G401 (cell line): ENCODE results near the gene C3orf85. TPM values are rescaled to one million over a fixed set of nuclear protein-coding genes. Genes with fewer than 3 reads are reported as not detected.

Experiments
- DNase-seq: peaks from one replicate; pipeline ENCODE4 v3.0.0-alpha.2; 2015; ENCODE audit warnings: low spot score
- in situ Hi-C: cut with HindIII; loops from 2 replicates; pipeline ENCODE4 v1.10.0; 2016; ENCODE audit warnings: low sequenced_read_pairs, mixed read lengths
- total RNA-seq: library from RNA; depleted of rRNA; stranded (reverse); fragments of >200 nt; shearing (Covaris generic); gene quantifications from 2 replicates; pipeline ENCODE4 v1.2.3, GENCODE V29; 2014

The C3orf85 gene
- total RNA-seq, 1 experiment from 2014 or later: not detected

DNA sequence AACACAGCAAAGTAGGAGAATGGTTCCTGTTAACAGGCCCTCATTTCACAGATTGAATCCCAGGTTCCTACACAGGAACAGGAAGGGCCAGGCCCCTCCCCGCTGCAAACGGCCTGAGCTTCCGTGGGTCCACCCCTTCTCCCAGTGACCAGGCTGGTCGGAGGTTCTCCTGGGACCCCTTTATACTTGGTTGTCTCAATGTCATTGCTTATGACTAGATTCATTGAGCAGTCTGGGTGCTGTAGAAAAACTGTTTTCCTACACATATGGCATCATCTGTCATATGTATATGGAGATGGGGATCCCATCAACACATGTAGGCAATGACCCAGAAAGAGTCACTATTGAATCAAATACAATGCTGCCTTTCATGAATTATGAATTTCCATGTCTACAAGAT, 3.8 kb downstream of the C3orf85 start:
- in situ Hi-C loops: no loop called here

DNA sequence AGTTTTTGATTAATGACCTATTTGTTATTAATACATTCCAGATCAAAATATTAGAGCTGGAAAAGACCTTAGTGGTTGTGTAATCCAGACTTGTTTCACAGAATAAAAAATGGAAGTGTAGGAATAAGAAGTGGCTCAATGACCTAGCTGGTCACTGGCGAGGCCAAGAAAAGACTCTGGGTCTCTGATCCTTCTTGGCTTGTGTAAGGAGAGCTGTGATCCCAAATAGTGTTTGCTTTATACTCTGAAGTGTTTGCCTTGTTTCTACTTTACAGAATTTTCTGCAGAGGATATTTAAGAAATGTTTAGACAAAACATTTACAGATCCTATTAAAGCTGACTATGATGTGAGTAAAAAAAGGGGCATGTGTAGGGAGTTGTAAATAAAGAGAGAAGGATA, 7.1 kb downstream of the C3orf85 start:
- in situ Hi-C loops: no loop called here
- no peak for DNase-seq

More for the DNA sequence above, 3.8 kb downstream of the C3orf85 start:
- DNase-seq: no peak

DNA sequence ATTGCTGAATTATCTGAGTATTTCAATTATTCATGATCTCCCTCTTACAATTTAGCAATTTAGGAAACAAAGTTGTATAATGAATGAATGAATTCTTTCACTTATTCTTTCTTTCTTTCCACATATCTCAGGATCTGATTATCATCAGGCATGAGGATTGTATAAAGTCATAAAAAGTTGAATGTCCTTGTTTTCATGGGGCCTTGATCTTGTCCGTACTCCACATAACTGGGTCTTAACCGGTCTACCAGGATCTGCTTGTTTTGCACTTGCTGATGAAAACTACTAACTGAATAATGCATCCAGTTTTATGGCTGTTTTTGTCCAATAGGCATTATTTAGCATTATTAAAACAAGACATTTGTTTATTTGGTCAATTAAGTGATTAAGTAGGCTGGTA, 12.6 kb downstream of the C3orf85 start:
- in situ Hi-C loops: no loop called here
- no peak for DNase-seq

DNA sequence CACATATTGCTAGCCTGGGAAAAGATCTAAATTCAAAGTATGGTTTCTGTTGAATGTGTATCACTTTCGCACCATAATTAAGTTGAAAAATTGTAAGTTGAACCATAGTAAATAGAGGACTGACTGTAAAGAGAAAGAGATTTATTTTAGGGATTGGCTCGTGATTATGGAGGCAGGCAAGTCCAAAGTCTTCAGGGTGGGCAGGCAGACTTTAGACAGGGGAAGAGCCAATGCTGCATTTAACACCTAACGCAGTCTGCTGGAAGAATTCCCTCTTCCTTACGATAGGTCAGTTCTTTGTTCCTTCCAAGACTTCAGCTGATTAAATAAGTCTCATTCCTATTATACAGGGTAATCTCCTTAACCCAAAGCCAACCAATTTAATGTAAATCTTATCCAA, 15.8 kb downstream of the C3orf85 start:
- in situ Hi-C loops: no loop called here
- no peak for DNase-seq

DNA sequence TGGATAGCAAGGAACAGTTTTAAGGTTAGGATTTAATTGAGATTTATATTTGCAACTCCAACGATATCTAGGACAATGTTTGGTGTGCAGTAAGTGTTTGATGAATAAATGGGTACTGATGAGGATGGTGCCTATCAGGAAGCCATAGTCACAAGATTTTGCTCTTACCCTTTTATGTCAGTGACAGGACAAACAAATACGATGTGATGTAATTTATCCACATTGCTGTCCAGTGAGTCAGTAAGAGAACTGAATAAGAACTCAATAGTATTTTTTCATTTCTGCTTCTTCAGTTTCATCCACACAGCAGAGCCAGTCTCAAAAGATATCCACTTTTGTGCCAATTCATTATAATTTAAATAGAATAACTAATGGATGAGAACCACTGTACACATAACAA, 18.5 kb downstream of the C3orf85 start:
- in situ Hi-C loops: no loop called here
- DNase-seq: no peak

DNA sequence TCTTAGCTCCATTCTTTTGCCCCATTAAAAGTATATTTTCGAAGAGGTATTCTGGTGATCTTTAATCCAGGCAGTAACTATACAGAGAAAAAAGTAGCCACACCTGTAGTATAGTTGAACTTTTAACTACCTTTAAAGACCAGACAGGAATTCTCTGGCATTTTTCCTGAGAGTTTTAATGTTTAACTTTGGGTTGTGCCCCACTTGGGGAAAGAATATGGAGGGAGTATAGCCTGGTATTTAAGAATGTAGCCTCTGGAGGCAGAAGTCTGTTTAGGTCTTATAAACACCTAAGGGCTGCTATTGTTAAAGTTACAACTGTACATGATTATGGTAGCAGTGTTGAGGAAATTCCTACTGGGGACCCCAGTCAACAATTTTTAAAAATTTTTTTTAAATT, 19.3 kb downstream of the C3orf85 start:
- in situ Hi-C loops: no loop called here
- DNase-seq: no peak

DNA sequence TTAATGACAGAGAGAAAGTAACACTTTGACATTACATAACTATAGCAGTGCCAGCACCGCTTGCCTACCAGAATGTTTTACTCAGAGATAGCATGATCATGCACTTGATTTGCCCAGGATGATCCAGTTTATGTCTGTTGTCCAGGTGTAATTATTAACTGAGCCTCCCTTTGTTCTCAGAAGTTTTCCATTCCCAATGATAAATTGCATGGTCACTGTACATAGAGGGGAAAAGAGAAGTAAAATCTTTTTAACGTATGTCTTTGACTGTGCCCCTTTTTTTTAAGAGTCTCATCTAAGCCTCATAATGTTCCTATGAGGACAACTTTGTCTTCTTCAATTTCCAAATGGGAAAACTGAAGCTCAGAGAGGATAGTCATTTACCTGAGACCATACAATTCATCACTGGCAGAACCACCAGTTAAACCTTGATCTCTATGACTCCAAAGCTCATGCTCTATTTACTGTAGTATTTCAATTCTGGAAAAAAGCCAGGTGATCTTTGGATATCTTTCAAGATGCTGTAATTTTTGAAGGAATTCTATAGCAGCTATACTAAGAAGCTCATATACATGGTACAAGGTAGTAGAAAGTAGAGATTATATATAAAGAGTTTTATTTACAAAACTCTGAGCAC, 25.1 kb downstream of the C3orf85 start:
- no peak for DNase-seq
- in situ Hi-C loops: no loop called here

DNA sequence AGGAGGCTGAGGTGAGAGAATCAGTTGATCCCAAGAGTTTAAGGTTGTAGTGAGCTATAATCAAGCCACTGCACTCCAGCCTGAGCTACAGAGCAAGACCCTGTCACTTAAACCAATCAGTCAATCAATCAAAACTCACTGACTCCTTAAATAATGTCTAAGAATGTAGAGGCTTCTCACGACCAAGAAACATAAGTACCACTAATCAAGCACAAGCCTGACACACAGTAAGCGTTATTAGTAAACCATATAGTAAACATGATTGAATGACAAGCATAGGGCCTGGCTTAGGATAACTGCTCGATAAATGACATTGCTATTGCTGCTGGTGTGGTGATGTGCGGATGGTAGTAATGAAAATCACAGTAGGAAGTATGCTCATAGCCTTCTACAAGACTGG, 29.4 kb downstream of the C3orf85 start:
- DNase-seq: no peak
- in situ Hi-C loops: no loop called here

DNA sequence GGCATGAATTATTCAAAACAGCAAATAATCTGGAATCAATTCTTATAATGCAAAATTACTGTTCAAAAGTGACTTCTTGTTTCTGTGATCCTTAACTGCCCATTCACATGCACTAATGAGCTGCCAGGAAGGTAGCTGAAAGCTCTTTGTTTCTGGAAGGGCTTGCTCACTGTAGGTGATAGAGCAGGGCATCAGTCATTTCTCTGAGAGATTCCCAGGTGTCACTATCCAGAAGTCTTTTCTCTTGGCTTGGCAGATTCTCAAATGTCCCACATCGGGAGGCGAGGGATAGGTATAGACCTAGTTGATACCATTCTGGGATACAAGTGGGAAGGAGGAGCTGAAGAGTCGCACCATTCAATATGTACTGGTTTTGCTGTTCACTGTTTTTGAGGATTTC, 35.0 kb downstream of the C3orf85 start:
- no peak for DNase-seq
- in situ Hi-C loops: no loop called here

DNA sequence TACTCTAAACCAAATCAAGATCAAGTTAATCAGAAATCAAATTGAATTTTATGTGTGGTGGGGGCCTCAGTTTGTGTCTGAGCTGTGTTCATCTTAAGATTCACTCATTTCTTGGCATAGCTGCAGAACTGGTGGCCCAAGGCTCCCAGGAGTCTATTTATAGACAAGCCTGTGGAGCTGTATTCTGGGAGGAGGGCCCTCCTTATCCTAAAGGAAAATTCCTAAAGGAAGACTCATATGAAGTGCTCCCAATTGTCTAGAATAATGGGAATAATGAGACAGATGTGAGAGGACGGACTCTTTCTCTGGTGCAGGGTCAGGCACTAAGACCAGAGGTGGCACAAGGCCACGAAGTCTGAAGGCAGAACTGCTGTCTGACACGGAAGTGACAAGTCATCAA, 38.9 kb downstream of the C3orf85 start:
- no peak for DNase-seq
- in situ Hi-C loops: no loop called here

DNA sequence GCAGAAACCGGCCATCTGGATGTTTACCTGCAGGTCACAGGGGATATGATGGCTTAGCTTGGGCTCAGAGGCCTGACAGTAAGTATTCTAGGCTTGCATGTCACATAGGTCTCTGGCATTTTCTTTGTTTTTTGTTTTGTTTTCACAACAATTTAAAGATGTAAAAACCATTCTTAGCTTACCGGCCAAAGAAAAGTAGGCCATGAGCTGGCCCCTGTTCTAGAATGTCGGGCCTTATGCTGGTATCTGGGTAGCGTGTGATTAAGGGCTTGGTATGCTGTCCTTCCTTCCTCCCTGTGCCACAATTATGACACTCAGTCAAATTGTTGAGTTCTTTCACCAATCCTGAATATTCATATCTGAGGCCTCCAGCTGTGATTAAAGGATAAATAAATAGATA, 40.2 kb downstream of the C3orf85 start:
- no peak for DNase-seq
- in situ Hi-C loops: no loop called here

DNA sequence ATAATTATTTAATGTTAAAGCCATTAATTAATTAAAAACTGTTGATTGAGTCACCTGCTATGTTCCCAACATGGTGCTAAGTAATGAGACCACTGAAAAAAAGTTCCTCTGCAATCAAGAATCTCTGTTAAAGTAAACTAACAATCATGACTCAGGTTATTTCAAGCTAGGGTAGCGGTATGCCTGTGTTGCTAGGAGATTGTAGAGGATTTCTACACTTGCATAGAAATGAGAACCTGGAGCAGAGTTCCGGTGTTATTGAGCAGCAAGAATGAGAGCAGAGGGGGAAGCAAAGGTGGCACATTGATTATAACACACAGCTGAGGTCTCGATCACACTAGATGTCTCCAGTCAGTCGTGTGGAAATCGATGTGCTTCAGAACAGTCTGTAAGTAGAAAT, 41.4 kb downstream of the C3orf85 start:
- in situ Hi-C loops: no loop called here
- DNase-seq: no peak

DNA sequence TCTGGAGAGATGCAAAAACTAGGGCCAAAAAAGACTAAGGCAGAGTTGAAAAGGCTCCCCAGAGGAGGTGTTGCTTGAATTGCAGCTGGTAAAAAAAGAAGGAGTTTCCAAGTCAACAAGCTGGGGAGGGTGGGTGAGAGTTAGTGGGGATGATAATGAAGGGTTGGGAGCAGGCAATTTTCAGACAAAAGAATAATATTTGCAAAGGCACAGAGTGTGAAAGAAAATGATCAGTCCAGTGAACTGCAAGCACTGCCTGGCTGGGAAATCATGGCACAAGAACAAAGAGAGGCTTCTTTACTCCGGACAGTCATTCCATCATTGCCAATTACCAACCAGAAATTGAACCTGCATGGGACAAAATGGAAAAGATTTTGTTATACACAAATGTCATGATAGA, 42.2 kb downstream of the C3orf85 start:
- in situ Hi-C loops: no loop called here
- DNase-seq: peak; percentile 7

DNA sequence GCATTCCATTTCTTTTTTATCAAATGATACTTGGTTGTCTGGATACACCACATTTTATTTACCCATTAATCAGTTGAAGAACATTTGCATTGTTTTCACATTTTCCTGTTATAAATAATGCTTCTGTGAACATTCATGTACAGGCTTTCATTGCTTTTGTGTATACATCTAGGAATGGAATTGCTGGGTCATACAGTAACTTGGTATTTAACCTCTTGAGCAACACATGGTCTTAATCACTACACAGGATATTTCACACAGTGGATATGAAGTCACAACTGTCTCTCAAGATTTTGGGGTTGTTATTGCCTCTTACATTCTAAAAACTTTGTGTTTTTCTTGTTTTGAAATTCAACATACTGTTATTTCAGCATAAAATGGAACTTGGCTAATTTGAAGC, 48.2 kb downstream of the C3orf85 start:
- in situ Hi-C loops: no loop called here
- DNase-seq: no peak

DNA sequence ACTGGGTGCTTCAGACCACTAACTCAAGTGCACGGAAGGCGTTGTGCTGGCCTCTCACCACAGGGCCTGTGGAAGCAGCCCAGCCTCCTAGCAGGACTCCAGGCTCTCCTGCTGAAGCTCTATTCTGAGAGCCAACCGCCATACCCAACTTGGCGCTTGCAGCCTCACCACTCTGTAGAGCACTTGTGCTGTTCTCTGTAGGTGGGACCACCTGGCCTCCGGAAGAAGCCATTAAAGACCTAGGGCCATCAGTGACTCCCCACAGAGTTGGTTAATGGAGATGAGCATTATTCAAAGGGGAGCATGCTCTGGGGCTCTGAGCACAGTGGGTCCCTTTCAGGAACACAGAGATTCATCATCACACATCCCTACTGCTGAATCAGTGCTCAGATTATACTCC, 50.9 kb downstream of the C3orf85 start:
- in situ Hi-C loops: no loop called here
- DNase-seq: peak; percentile 32

DNA sequence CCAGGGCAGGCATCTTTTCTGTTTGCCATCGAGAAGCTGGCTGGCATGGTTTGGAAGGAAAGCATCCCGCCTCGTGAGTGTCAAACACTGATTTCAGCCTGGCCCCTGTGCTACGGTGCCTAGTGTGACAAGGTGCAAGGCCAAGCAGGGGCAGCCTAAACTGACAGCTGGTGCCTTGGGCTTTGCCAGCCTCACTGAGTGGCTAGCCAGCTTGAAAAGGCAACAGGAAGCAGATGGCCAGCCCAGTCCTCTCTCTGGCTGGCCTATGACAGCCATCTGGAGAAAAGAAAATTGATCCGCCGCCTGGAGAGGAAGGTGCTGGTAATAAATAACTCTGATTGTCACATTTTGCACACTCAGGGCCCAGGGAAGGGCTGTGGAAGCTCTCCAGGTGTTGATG, 52.2 kb downstream of the C3orf85 start:
- in situ Hi-C loops: no loop called here
- peak; percentile 97 for DNase-seq

DNA sequence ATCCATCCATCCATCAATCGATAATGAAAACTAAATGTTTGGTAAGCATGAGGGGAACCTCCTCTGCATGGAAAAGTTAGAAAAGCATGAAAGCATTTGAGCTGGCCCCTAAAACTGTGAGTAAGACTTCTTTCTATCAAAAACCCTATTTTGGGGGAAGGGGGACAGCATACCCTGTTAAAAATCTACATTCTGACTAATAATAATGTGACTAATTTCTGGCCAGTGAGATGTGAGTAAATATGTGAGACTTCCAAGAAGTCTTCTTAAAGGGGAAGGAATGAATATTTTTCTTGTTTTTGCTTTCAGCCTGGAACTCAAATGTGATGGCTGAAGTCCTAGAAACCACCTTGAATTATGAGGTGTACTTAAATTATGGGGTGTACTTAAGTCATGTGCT, 54.9 kb downstream of the C3orf85 start:
- in situ Hi-C loops: no loop called here
- DNase-seq: no peak

DNA sequence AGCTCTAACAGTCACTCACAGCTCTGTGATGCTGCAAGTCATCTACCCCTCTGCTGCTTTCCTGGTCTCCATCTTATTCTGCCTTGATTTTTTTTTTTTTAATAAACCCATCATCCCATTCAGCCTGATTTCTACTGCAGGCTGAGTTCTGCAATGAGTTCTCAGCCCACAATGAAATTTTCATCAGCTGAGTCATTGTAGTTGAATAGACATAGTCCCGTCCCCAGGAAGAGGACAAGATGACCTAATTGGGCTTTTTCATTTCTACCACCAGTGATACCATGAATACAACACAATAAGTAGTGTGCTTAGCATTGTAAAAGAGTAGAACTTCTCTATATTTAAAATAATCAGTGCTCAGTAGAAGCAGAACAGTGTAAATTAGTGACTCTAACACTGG, 59.3 kb downstream of the C3orf85 start:
- in situ Hi-C loops: no loop called here
- no peak for DNase-seq
